Ishikawa (cell line): ENCODE results near the gene NPTXR.

Source experiments
- CEBPB ChIP-seq: IDR thresholded peaks from 2 replicates; pipeline ENCODE4 v1.6.1; 2012
- CREB1 ChIP-seq: IDR thresholded peaks from 2 replicates; pipeline ENCODE4 v1.6.1; 2012; ENCODE audit warnings: low read depth
- EGR1 ChIP-seq: IDR thresholded peaks from 2 replicates; pipeline ENCODE4 v1.6.1; 2012
- EP300 ChIP-seq: IDR thresholded peaks from 2 replicates; pipeline ENCODE4 v1.6.1; 2012; ENCODE audit warnings: borderline replicate concordance
- FOXM1 ChIP-seq: IDR thresholded peaks from 2 replicates; pipeline ENCODE4 v1.6.1; 2012; ENCODE audit warnings: low read depth, borderline replicate concordance
- MAX ChIP-seq: IDR thresholded peaks from 2 replicates; pipeline ENCODE4 v1.6.1; 2012
- NFIC ChIP-seq: IDR thresholded peaks from 2 replicates; pipeline ENCODE4 v1.6.1; 2012
- RAD21 ChIP-seq: IDR thresholded peaks from 2 replicates; pipeline ENCODE4 v1.6.1; 2012; ENCODE audit warnings: low read depth
- TAF1 ChIP-seq: IDR thresholded peaks from 2 replicates; pipeline ENCODE4 v1.6.1; 2012; ENCODE audit warnings: low read depth, mild to moderate bottlenecking
- TCF12 ChIP-seq: IDR thresholded peaks from 2 replicates; pipeline ENCODE4 v1.6.1; 2012; ENCODE audit warnings: low read depth
- TEAD4 ChIP-seq: IDR thresholded peaks from 2 replicates; pipeline ENCODE4 v1.6.1; 2012
- YY1 ChIP-seq: IDR thresholded peaks from 2 replicates; pipeline ENCODE4 v1.6.1; 2012; ENCODE audit warnings: low read depth
- ZBTB7A ChIP-seq: IDR thresholded peaks from 2 replicates; pipeline ENCODE4 v1.6.1; 2012; ENCODE audit warnings: low read depth
- TF ChIP-seq, protein P1 (sequence below): IDR thresholded peaks from 2 replicates; pipeline ENCODE4 v1.6.1; 2012; ENCODE audit warnings: low read depth, mild to moderate bottlenecking

DNA sequence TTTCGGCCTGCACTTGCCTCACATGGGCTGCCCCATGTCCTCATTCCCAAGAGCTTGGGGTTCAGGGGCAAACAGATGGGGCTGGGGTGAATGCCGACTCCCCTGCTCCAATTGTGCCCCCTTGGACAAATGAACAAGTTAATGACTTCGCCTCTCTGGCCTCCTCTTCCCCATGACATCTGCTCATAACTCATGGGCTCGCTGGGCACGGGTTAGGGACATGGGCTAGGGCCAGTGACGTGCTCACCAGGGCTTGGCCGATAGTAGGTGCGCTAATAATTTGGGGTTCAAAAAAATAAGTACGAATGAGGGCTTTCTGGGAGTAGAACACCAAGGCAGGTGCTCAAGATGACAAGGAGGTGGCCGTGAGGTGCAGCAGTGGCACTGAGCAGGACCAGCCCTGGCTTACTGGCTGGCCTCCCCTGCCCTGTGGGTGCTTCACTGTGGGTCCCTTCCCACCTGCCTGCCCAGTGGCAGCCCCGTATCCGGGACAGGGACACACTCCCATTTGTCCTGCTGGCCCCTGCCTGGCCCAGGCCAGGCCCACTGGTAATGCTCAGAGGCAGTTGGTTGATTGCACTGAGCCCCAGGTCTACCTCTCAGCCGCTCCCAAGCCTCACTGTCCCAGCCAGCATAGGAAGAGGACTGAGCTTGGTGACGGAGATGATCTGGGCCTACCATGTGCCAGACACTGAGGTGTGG is 15.9 kb upstream of the NPTXR start:
- TF ChIP-seq EP300 (no peak), CREB1 (no peak), RAD21 (no peak), TAF1 (no peak), TCF12 (no peak), CEBPB (no peak), EGR1 (no peak), YY1 (no peak), ZBTB7A (no peak), FOXM1 (no peak), MAX (no peak), NFIC (no peak), TEAD4 (no peak)
- TF ChIP-seq, protein P1, sequence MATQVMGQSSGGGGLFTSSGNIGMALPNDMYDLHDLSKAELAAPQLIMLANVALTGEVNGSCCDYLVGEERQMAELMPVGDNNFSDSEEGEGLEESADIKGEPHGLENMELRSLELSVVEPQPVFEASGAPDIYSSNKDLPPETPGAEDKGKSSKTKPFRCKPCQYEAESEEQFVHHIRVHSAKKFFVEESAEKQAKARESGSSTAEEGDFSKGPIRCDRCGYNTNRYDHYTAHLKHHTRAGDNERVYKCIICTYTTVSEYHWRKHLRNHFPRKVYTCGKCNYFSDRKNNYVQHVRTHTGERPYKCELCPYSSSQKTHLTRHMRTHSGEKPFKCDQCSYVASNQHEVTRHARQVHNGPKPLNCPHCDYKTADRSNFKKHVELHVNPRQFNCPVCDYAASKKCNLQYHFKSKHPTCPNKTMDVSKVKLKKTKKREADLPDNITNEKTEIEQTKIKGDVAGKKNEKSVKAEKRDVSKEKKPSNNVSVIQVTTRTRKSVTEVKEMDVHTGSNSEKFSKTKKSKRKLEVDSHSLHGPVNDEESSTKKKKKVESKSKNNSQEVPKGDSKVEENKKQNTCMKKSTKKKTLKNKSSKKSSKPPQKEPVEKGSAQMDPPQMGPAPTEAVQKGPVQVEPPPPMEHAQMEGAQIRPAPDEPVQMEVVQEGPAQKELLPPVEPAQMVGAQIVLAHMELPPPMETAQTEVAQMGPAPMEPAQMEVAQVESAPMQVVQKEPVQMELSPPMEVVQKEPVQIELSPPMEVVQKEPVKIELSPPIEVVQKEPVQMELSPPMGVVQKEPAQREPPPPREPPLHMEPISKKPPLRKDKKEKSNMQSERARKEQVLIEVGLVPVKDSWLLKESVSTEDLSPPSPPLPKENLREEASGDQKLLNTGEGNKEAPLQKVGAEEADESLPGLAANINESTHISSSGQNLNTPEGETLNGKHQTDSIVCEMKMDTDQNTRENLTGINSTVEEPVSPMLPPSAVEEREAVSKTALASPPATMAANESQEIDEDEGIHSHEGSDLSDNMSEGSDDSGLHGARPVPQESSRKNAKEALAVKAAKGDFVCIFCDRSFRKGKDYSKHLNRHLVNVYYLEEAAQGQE, result no peak
